Measurements from ENCODE around the gene EPC2. TPM values are rescaled to one million over a fixed set of nuclear protein-coding genes. Genes with fewer than 3 reads are reported as not detected.

EPC2 gene
- total RNA-seq, 1 experiment from 2014 or later, result 19.6 TPM

GRCh38 chr2:148644883-148645538 is 460 bp downstream of the EPC2 start:
- ChIA-PET CTCF (interaction anchor here (0.7 to 1.9 kb wide), 2 partner anchors 136 to 347 kb away, joined by 3 to 7 read pairs; no protein-coding TSS in a partner anchor), POLR2A (interaction anchor here (0.6 to 1.0 kb wide), 13 partner anchors 8 to 1455 kb away, joined by 3 to 9 read pairs (median 4); partner anchors contain the start of genes MBD5 and ORC4), RAD21 (ENCODE audit: low non-redundant PET in 1 of 2, low total read pairs in 2 of 2, uncharacterized antibody in 2 of 2, unreplicated experiment in 2 of 2) (interaction anchor here in 1 of 2 experiments (0.6 kb wide), 1 partner anchor 625 kb away, joined by 3 read pairs; the partner anchor contains the start of genes MBD5 and ORC4)
- Histone ChIP-seq H3K27ac (ENCODE audit: low read depth, low read length) (peak overlapping the region; percentile 55), H3K4me1 (ENCODE audit: control insufficient read depth in 1 of 2, insufficient read depth in 2 of 2, low read length in 2 of 2) (peaks cover 26 to 33% of the 10 kb centered on the region in 2 experiments), H3K27me3 (ENCODE audit: insufficient read depth, low read length) (no peaks in the 10 kb centered on the region), H3K9me2 (ENCODE audit: insufficient read depth) (no peaks in the 10 kb centered on the region), H2AFZ (ENCODE audit: low read depth, low read length, poor library complexity, severe bottlenecking) (no peak overlapping the region), H4K20me1 (ENCODE audit: insufficient read depth) (peaks cover 11% of the 10 kb centered on the region; the same call in 1 of the 2 replicates), H3K4me2 (ENCODE audit: low read length) (peak overlapping the region; percentile 95), H3K9ac (ENCODE audit: low read length) (peak overlapping the region; percentile 76), H3K4me3 (replicated peaks in 1 of 2; ENCODE audit: low read depth in 1 of 2, low read length in 2 of 2) (peak overlapping the region; percentile 77 to 97), H3K79me2 (ENCODE audit: insufficient read depth, low read length) (peaks cover 47% of the 10 kb centered on the region), H3K9me3 (ENCODE audit: control insufficient read depth in 1 of 2, insufficient read depth in 1 of 2, low read depth in 1 of 2, low read length in 2 of 2) (no peaks in the 10 kb centered on the region), H3K36me3 (ENCODE audit: control insufficient read depth in 1 of 2, insufficient read depth in 2 of 2, low read length in 2 of 2) (no peaks in the 10 kb centered on the region)
- intact Hi-C loops (cut with micrococcal nuclease), result loop anchor here (5.0 kb wide), 1 partner anchor 342 kb away; no protein-coding TSS in a partner anchor
- ATAC-seq (peak; percentile 85), DNase-seq (ENCODE audit: low read depth, low spot score) (peak; percentile 75)
- TF ChIP-seq REST (IDR thresholded peaks at IDR 0.05; ENCODE audit: low read depth) (no peak), YY1 (IDR thresholded peaks at IDR 0.05; ENCODE audit: extremely low read depth, insufficient replicate concordance, low read depth, low read length) (peak; percentile 93), ELF1 (IDR thresholded peaks at IDR 0.05; ENCODE audit: borderline replicate concordance, low read depth) (no peak), CTCF (IDR thresholded peaks at IDR 0.05 in 2 of 3, conservative IDR thresholded peaks at IDR 0.05 in 1 of 3; ENCODE audit: borderline replicate concordance in 1 of 3, insufficient read depth in 1 of 3, low read depth in 2 of 3, low read length in 2 of 3) (no peak), POLR2A (IDR thresholded peaks at IDR 0.05; ENCODE audit: borderline replicate concordance, extremely low read depth, insufficient read depth, insufficient read length) (peak; percentile 20), POLR2AphosphoS5 (IDR thresholded peaks at IDR 0.05; ENCODE audit: low read depth, low read length) (peak; percentile 76), FOSL1 (IDR thresholded peaks at IDR 0.05; ENCODE audit: low read depth) (0 out of 2 replicates have a peak, but pooled peaks have one; percentile 44), EZH2phosphoT487 (IDR thresholded peaks at IDR 0.05; ENCODE audit: borderline replicate concordance) (no peak), SIN3A (IDR thresholded peaks at IDR 0.05; ENCODE audit: low read depth) (0 out of 2 replicates have a peak, but pooled peaks have one; percentile 60)
- BruUV-seq (replicated peaks), result no TSS peak

Measured in HCT116 (cell line).